Stimulated activated CD8-positive, alpha-beta memory T cell treated with anti-CD3 and anti-CD28 coated beads, Interleukin-12 subunit alpha, Interleukin-12 subunit beta, amount 100 ng/mL, for 24 hours (primary cell): ENCODE results near the gene SMG6.
"Not testable (repeated sequence)": the region's sequence is repeated elsewhere in the genome, so short reads cannot be mapped to it uniquely, and the experiment has no call there.

Experiments used
- DNase-seq: peaks from one replicate; pipeline ENCODE4 v3.0.0-alpha.2; 2020; ENCODE audit errors: extremely low read depth

Gene SMG6

GRCh38 chr17:2304931-2305330, 1.3 kb upstream of the SMG6 start:
- DNase-seq, result no peak

GRCh38 chr17:2302778-2303203, 794 bp downstream of the SMG6 start:
- DNase-seq, result no peak

GRCh38 chr17:2299756-2300155, 3.8 kb downstream of the SMG6 start:
- no peak for DNase-seq

GRCh38 chr17:2299136-2299535, 4.4 kb downstream of the SMG6 start:
- no peak for DNase-seq

GRCh38 chr17:2297023-2297422, 6.6 kb downstream of the SMG6 start:
- DNase-seq, result no peak

- DNase-seq, result no peak
Measured at GRCh38 chr17:2295575-2295974, 8.0 kb downstream of the SMG6 start.

GRCh38 chr17:2292100-2292499, 11.5 kb downstream of the SMG6 start:
- DNase-seq, result no peak

- no peak for DNase-seq
Measured at GRCh38 chr17:2289878-2290478, 13.6 kb downstream of the SMG6 start.

- DNase-seq, result no peak
Measured at GRCh38 chr17:2283302-2283701, 20.3 kb downstream of the SMG6 start.

GRCh38 chr17:2282297-2282873, 21.2 kb downstream of the SMG6 start:
- no peak for DNase-seq

- no peak for DNase-seq
Measured at GRCh38 chr17:2279707-2280106, 23.9 kb downstream of the SMG6 start.

- DNase-seq, result no peak
Measured at GRCh38 chr17:2277429-2278170, 26.0 kb downstream of the SMG6 start.

- no peak for DNase-seq
Measured at GRCh38 chr17:2275722-2276121, 27.9 kb downstream of the SMG6 start.

GRCh38 chr17:2274414-2274813, 29.2 kb downstream of the SMG6 start:
- DNase-seq, result no peak

- DNase-seq, result no peak
Measured at GRCh38 chr17:2271985-2272702, 31.4 kb downstream of the SMG6 start.

- DNase-seq, result no peak
Measured at GRCh38 chr17:2267354-2267753, 36.2 kb downstream of the SMG6 start.

GRCh38 chr17:2266865-2267228, 36.7 kb downstream of the SMG6 start:
- no peak for DNase-seq

- peak; percentile 69 for DNase-seq
Measured at GRCh38 chr17:2266045-2266864, 37.3 kb downstream of the SMG6 start.

- not testable (repeated sequence) for DNase-seq
Measured at GRCh38 chr17:2265166-2265565, 38.4 kb downstream of the SMG6 start.

- DNase-seq, result no peak
Measured at GRCh38 chr17:2264067-2264860, 39.3 kb downstream of the SMG6 start.
